Measurements from ENCODE around the gene PPM1H. TPM values are rescaled to one million over a fixed set of nuclear protein-coding genes. Genes with fewer than 3 reads are reported as not detected.

Gene PPM1H
- total RNA-seq, 1 donor, result 13.4 TPM

- H3K36me3 ChIP-seq (ENCODE audit: insufficient read depth, low read length), result no peaks in the 10 kb centered on the region
- no peaks in the 10 kb centered on the region for H3K9me3 ChIP-seq (ENCODE audit: low read depth, low read length)
- peak; percentile 81 for DNase-seq (ENCODE audit: insufficient read length, low spot score, missing footprints)
- H3K79me2 ChIP-seq (ENCODE audit: insufficient read depth, low read length), result no peaks in the 10 kb centered on the region
- no peak overlapping the region for H3K4me3 ChIP-seq (ENCODE audit: insufficient read depth, low read length)
- H3K27me3 ChIP-seq (ENCODE audit: insufficient read depth, low read length), result no peaks in the 10 kb centered on the region
- H3K4me2 ChIP-seq (ENCODE audit: insufficient read depth, low read length), result peak overlapping the region; percentile 56
- H3K27ac ChIP-seq (ENCODE audit: low read depth, low read length), result peak overlapping the region; percentile 88
- H4K20me1 ChIP-seq (ENCODE audit: insufficient read depth, low read length), result no peaks in the 10 kb centered on the region
- TF ChIP-seq, protein P1, sequence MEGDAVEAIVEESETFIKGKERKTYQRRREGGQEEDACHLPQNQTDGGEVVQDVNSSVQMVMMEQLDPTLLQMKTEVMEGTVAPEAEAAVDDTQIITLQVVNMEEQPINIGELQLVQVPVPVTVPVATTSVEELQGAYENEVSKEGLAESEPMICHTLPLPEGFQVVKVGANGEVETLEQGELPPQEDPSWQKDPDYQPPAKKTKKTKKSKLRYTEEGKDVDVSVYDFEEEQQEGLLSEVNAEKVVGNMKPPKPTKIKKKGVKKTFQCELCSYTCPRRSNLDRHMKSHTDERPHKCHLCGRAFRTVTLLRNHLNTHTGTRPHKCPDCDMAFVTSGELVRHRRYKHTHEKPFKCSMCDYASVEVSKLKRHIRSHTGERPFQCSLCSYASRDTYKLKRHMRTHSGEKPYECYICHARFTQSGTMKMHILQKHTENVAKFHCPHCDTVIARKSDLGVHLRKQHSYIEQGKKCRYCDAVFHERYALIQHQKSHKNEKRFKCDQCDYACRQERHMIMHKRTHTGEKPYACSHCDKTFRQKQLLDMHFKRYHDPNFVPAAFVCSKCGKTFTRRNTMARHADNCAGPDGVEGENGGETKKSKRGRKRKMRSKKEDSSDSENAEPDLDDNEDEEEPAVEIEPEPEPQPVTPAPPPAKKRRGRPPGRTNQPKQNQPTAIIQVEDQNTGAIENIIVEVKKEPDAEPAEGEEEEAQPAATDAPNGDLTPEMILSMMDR (IDR thresholded peaks at IDR 0.05; ENCODE audit: extremely low read depth, low read depth, low read length), result no peak
- H3K4me1 ChIP-seq (ENCODE audit: insufficient read depth, low read length), result peaks cover 40% of the 10 kb centered on the region
- H2AFZ ChIP-seq (ENCODE audit: low read length), result peak overlapping the region; percentile 84
Observed at GRCh38 chr12:62785941-62786559, 148.9 kb downstream of the PPM1H start.

DNA sequence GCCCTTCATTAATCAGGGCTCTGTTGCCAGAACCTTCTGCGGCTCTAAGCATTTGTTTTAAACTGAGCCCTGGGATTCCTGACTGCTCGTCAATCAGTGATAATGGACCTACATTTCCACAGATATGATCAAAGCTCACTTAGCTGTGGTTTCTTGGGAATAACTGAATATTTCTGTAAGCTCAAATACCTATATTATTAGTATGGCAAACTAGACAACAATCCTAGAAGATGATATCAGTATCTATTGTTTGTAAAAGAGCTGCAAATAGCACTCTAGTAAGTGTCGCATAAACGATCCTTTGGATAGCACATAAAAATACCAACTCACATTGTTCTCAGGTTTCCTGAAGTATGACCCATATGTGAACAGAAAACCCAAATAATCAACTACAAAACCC lies 150.4 kb downstream of the PPM1H start:
- no peaks in the 10 kb centered on the region for H3K27me3 ChIP-seq (ENCODE audit: insufficient read depth, low read length)
- peaks cover 40% of the 10 kb centered on the region for H3K4me1 ChIP-seq (ENCODE audit: insufficient read depth, low read length)
- H3K4me3 ChIP-seq (ENCODE audit: insufficient read depth, low read length), result no peak overlapping the region
- H3K4me2 ChIP-seq (ENCODE audit: insufficient read depth, low read length), result no peak overlapping the region
- no peak for DNase-seq (ENCODE audit: insufficient read length, low spot score, missing footprints)
- H4K20me1 ChIP-seq (ENCODE audit: insufficient read depth, low read length), result no peaks in the 10 kb centered on the region
- H3K36me3 ChIP-seq (ENCODE audit: insufficient read depth, low read length), result no peaks in the 10 kb centered on the region
- peak overlapping the region; percentile 42 for H3K27ac ChIP-seq (ENCODE audit: low read depth, low read length)
- no peak overlapping the region for H2AFZ ChIP-seq (ENCODE audit: low read length)
- H3K9me3 ChIP-seq (ENCODE audit: low read depth, low read length), result no peaks in the 10 kb centered on the region
- H3K79me2 ChIP-seq (ENCODE audit: insufficient read depth, low read length), result no peaks in the 10 kb centered on the region
- TF ChIP-seq, protein P1 (IDR thresholded peaks at IDR 0.05; ENCODE audit: extremely low read depth, low read depth, low read length), result no peak

DNA sequence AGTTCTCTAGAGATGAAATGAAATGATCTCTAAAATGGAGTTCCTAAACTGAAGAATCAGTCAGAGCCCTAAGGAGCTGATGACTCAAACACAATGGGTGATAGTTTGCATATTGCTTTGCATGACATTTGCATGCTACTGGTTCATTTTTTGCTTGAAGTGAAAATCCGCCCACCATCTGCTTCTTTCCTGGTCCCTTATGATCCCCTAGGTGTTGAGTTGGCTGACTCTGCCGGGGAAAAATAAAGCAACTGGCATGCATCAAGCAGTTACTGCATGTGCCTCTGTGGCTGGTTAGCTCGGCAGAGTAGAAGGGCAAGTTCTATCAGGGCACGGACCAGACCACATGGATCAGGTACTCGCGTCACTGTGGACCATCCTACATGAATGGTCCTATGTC lies 151.1 kb downstream of the PPM1H start:
- Histone ChIP-seq H3K27ac (ENCODE audit: low read depth, low read length) (peak overlapping the region; percentile 42), H3K27me3 (ENCODE audit: insufficient read depth, low read length) (no peaks in the 10 kb centered on the region), H3K4me1 (ENCODE audit: insufficient read depth, low read length) (peaks cover 40% of the 10 kb centered on the region), H3K9me3 (ENCODE audit: low read depth, low read length) (no peaks in the 10 kb centered on the region), H2AFZ (ENCODE audit: low read length) (no peak overlapping the region), H3K36me3 (ENCODE audit: insufficient read depth, low read length) (no peaks in the 10 kb centered on the region), H3K79me2 (ENCODE audit: insufficient read depth, low read length) (no peaks in the 10 kb centered on the region), H4K20me1 (ENCODE audit: insufficient read depth, low read length) (no peaks in the 10 kb centered on the region), H3K4me3 (ENCODE audit: insufficient read depth, low read length) (no peak overlapping the region), H3K4me2 (ENCODE audit: insufficient read depth, low read length) (no peak overlapping the region)
- TF ChIP-seq, protein P1 (IDR thresholded peaks at IDR 0.05; ENCODE audit: extremely low read depth, low read depth, low read length), result no peak
- DNase-seq (ENCODE audit: insufficient read length, low spot score, missing footprints), result peak; percentile 51

GRCh38 chr12:62781136-62781880 lies 153.6 kb downstream of the PPM1H start:
- no peaks in the 10 kb centered on the region for H3K9me3 ChIP-seq (ENCODE audit: low read depth, low read length)
- H3K27me3 ChIP-seq (ENCODE audit: insufficient read depth, low read length), result no peaks in the 10 kb centered on the region
- no peaks in the 10 kb centered on the region for H3K36me3 ChIP-seq (ENCODE audit: insufficient read depth, low read length)
- peaks cover 22% of the 10 kb centered on the region for H3K4me1 ChIP-seq (ENCODE audit: insufficient read depth, low read length)
- no peak overlapping the region for H3K27ac ChIP-seq (ENCODE audit: low read depth, low read length)
- no peaks in the 10 kb centered on the region for H3K79me2 ChIP-seq (ENCODE audit: insufficient read depth, low read length)
- TF ChIP-seq, protein P1 (IDR thresholded peaks at IDR 0.05; ENCODE audit: extremely low read depth, low read depth, low read length), result no peak
- H3K4me3 ChIP-seq (ENCODE audit: insufficient read depth, low read length), result no peak overlapping the region
- H3K4me2 ChIP-seq (ENCODE audit: insufficient read depth, low read length), result no peak overlapping the region
- no peak for DNase-seq (ENCODE audit: insufficient read length, low spot score, missing footprints)
- H4K20me1 ChIP-seq (ENCODE audit: insufficient read depth, low read length), result no peaks in the 10 kb centered on the region
- no peak overlapping the region for H2AFZ ChIP-seq (ENCODE audit: low read length)

All from osteoblast (primary cell).